Cerebellar cortex (tissue), 1 donor: Measurements from ENCODE around the gene LGR4.

ENCODE experiments used
- DNase-seq: peaks from one replicate; pipeline ENCODE4 v3.0.0-alpha.2; 2015; ENCODE audit warnings: low spot score

LGR4 gene

GRCh38 chr11:27485930-27486773, 13.6 kb upstream of the LGR4 start:
- DNase-seq = peak; percentile 78

GRCh38 chr11:27482793-27483192, 10.2 kb upstream of the LGR4 start:
- DNase-seq = no peak

DNA sequence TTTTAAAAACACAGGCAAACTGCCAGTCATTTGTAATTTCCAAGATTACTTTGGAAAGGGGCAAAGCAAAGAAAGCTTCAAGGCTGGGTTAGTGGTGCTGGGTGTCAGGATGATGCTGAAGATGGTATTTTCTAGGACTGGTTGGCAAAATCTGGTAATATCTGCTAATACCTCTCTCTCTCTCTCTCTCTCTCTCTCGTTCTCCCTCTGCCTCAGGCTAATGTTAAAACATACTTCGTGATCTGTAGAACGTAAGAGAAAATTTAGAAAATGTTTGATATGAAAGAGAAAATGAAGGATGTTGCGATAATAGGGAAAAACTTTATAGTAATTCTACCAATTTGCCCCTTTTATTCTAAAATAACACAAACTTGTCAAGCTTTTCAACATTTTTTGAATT, 9.4 kb upstream of the LGR4 start:
- DNase-seq = no peak

- no peak for DNase-seq
Observed at GRCh38 chr11:27477831-27478230, 5.2 kb upstream of the LGR4 start.

GRCh38 chr11:27477243-27477642, 4.7 kb upstream of the LGR4 start:
- no peak for DNase-seq

- no peak for DNase-seq
Observed at GRCh38 chr11:27475622-27476021, 3.0 kb upstream of the LGR4 start.

- DNase-seq = no peak
Observed at GRCh38 chr11:27473017-27473406, 422 bp upstream of the LGR4 start.

- DNase-seq = no peak
Observed at GRCh38 chr11:27471589-27472397, 797 bp downstream of the LGR4 start.

DNA sequence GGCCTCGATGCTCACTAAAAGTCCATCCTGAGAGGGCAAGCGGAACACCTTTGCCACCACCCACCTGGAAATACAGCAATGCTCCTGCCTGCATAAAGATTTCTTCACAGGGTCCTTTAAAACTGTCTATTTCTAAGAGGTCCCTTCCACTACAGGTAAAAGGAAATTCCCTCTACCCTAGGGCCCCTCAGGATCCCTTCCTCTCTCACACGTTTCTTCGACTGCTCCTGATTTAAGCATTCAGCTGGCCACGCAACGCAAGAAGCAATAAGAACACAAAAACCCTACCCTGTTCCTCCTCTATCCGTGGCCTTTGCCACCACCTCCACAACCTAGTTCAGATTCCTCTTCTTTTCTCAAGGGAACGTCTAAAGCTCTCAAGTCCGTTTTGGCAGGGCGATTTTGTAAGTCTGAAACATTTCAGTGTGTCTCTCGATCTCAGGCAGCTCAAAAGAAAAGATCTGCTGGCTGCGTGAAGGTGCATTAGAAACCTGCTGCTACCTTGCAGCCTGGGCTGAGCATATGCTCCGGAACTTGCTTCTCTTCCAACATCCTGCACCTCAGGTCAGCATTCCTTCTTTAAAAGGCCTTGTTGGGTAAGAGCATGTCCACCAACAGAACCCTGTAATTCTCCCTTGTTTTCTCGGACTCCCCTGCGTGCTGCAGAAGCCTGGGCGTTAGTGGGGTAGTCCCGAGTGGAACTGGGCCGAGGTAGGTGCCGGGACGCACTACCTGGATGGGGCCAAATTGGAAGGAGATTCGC, 1.6 kb downstream of the LGR4 start:
- peak; percentile 82 for DNase-seq

DNA sequence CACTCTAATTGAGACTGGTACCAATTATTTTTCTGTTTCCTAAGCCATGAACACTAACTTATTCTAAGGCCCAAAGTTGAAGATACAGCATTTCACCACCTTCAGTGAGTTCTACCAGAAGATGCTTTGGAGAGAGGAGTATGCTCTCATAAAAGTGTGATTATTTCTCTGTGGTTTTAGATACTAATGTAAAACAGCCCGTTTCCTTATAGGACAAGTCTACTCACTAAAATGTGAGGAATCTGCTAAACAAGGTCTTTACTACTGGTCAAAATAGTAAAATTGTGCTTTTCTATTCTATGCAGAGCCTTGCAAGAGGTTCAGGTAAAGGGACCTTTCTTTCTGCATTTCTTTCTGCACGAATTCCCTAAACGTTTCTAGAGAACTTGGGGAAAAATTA, 2.4 kb downstream of the LGR4 start:
- DNase-seq = no peak

GRCh38 chr11:27468995-27469695, 3.4 kb downstream of the LGR4 start:
- DNase-seq = no peak

- DNase-seq = no peak
Observed at GRCh38 chr11:27468209-27468994, 4.2 kb downstream of the LGR4 start.

DNA sequence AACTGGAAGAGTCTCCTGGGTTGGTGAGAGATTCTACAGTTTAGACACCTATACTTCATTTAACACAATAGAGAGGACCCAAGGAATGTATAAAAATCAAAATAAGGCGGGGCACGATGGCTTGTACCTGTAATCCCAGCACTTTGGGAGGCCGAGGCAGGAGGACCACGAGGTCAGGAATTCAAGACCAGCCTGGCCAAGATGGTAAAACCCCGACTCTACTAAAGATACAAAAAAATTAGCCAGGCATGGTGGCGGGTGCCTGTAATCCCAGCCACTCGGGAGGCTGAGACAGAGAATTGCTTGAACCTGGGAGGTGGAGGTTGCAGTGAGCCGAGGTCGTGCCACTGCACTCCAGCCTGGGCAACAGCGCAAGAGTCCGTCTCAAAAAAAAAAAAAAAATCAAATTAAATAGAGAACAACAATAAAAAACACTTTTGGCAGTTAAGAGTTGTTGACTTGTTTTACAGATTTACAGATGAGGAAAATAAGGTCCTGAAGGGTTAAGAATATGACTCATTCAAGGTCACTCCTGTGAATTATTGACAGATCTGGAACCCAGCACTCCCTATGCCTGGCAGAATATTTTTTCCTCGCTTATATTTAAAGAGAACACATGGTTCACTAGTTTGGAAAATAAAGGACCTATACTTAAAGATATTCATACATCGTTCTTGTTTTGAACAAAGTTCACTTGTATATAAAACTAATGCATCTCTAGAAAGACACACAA, 5.2 kb downstream of the LGR4 start:
- DNase-seq = no peak

DNA sequence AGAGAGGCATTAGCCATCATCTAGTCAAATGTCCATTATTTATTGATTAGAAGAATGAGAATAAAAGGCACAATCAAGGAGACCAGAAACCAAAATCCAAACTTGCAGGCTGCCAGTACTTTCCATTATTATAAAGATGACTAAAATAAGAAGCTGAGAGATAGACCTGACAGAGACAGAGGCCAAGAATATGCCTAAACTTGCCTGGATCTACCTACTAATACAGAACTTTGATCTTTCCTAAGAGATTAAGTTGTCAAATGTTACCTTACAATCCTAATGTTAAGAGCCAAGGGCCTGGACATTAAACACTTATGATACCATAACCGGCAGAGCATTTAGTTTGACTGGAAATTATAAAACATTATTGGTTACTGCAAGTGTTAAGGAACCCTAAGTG, 6.2 kb downstream of the LGR4 start:
- DNase-seq = no peak

- DNase-seq = no peak
Observed at GRCh38 chr11:27465629-27466028, 7.0 kb downstream of the LGR4 start.

DNA sequence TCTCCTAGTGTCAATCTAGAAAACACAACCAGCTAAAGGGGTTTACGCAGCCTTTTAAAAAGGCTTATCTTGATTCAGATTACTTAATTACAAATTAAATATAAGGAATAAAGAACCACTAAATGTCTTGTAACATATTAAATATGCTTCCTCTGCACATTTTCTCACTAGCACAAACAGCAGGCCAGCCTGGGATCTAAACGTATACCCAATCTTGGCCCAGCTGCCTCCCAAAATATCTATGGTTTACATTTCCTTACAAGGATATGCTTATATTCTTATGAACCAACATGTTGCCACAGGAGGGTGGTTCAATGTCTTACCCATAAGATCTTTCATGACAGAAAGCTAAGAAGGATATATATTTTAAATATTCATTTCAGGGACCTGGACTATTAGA, 7.7 kb downstream of the LGR4 start:
- no peak for DNase-seq

GRCh38 chr11:27464289-27464696, 8.3 kb downstream of the LGR4 start:
- DNase-seq = no peak

DNA sequence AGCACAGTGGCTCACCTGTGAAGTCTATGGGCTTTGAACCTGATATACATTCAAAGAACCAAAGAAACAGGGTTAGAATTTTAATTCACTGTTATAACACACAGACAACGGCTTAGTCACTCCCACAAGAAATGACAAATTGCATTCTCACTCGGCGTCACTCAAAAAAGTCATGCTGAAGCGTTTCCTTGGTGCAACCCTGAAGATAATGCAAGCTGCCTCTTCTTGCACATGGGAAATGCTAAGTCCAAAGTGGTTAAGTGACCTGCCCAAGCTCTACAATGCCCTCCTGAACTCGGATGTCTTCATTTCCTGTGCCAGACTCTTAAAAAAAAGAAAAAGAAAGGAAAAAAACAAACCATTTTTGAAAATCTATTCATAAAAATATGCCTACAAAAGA, 10.0 kb downstream of the LGR4 start:
- DNase-seq = no peak

GRCh38 chr11:27460158-27460978, 12.2 kb downstream of the LGR4 start:
- DNase-seq = no peak

DNA sequence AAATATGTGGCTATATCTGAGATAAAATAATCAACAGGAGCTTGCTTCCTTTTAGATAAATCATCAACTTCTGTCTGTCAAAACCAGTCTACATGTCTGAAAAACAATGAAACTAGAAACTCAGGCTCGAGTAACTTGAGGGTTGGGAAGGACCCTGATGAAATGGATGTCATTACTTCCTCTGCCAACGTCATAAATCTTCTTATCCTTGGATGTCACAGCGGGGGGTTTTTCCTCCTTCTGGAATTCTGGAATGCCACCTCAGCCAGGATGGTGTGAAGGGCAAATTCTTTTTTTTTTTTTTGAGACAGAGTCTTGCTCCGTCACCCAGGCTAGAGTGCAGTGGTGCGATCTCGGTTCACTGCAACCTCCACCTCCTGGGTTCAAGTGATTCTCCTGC, 13.4 kb downstream of the LGR4 start:
- DNase-seq = no peak
